ENCODE data around the gene DRAXIN.

Gene DRAXIN

DNA sequence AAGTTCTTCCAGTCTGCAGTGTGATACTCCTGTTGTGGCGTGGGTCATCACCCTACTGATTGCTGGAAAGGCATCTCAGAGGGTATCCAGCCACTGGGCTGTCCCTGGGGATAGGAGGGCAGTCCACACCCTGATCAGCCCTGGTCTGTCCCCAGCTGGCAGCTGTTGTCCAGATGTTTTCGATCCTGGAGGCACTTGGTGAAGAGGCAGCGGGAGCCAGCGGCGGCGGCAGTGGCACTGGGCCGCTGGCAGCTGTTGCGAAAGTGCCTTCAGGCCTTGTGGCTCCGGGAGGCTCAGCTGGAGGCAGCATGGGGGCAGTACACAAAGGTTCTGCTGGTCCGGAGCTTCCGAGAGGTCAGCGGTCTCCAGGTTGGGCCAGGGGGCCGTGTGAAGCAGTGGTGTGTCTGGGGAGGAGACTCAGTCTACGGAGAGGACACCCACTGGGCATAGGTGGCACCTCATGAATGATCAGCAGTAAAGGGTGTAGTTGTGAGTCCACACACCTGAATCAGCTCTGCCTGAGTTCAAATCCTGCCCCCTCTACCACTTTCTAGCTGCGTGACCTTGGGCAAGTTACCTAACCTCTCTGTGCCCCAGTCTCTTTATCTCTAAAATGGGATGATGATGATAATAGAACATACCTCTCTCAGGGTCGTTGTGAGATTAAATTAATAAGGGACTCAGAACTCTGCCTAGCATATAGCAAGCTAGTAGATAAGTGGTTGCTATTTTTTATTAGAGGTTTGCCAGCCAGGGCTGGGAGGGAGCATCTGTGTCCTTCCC, 76.6 kb downstream of the DRAXIN start:
- no peak for DNase-seq

DNA sequence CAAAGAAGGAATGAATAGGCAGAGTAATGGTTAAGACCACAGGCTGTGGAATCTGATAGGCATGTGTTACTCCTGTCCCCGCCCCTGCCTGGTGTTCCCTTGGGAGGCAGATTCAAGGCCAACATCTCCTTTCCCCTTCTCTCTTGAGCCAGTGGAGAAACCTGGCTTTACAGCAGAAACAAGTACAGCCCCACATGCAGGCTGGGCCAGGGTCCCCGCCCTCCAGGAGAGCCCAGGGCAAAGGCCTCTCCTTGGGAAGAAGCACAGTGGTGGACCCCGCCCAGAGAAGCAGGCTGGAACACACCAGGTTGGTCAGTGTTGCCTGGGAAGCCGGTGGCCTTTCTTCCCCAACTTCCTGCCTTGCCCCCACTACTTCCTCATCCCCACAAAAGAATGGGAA, 77.3 kb downstream of the DRAXIN start:
- no peak for DNase-seq

DNA sequence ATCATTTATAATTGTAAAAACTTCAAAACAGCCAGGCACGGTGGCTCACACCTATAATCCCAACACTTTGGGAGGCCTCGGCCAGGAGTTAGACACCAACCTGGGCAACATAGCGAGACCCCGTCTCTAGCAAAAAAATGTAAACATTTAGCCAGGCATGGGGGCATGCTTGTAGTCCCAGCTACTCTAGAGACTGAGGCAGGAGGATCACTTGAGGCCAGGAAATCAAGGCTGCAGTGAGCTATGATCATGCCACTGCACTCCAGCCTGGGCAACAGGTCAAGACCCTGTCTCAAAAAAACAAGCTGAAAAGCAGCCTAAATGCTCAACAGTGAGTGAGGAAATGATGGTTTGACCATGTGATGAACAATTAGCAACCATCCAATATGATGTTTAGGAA, 77.8 kb downstream of the DRAXIN start:
- no peak for DNase-seq

DNA sequence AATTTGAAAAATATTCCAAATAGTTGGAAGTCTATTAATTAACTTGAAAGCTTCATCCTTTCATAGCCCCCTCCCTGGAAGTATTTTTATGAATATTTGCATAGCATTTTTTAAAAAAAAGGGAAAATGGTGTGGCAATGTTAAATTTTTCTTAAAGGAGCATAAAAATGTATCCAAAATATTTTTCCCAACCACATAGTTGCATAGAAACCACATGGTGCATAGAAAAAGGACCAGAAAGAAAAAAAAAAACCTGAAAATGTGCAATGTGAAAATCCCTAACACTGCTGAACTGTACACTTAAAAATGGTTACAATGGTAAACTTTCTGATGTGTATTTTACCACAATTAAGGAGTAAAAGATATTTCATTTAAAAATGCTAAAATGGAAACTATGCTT, 78.5 kb downstream of the DRAXIN start:
- DNase-seq, result no peak

DNA sequence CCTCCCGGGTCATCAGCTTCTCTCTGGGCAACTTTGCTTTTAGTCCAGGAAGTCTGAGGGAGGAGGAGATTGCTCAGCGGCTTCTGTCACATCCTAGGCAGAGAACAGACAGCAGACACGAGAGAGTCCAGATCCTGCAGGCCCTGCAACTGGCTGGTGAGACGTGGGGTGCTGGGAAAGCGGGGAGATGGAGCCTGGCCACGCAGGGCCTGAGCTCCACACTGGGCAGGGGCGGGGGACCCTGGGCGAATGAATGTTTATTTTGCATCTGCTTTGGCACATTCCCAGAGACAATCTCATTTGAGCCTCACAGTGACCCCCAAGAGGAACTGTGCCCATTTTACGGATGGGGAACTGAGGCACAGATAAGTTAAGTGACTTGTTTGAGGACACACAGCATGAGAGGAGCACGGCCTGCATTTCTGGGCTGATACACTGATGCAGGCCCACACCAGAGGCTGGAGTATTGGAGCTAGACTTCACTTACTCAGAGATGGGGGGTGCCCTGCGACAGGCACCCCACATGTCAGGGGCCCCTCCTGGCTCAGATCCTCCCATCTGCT, 80.1 kb downstream of the DRAXIN start:
- DNase-seq, result no peak

DNA sequence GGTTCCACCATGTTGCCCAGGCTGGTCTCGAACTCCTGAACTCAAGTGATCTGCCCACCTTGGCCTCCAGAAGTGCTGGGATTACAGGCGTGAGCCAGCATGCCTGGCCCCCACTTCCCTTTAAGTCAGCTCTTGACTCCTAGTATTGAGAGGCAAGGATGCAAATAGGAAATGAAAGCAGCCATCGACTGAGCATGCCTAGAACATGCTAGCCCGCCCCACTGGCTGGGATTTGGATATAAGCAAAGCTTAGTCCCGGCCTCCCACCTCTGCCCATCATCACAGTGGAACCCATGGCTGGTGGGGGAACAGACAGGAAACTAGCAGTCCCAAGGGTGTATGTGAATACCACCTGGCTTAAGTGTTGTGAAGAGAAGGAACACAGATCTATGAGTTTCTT, 80.9 kb downstream of the DRAXIN start:
- DNase-seq, result no peak

DNA sequence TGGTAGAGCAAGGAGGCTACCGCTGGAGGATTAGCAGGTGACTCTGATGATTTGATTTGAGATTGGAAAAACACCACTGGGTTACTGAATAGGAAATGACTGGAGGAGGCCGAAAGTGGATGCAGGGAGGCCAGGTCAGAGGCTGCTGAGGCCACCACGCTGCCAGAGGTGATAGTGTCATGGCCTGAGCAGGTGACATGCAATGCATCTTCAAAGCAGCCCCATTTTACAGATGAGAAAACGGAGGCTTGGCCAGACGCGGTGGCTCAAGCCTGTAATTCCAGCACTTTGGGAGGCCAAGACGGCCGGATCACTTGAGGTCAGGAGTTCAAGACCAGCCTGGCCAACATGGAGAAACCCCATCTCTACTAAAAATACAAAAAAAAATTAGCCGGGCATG, 83.2 kb downstream of the DRAXIN start:
- no peak for DNase-seq
